Measurements from ENCODE around the gene ALK.

The ALK gene

GRCh38 chr2:29567906-29568520, 353.4 kb downstream of the ALK start:
- no peak for FAIRE-seq

- FAIRE-seq: no peak
Measured at GRCh38 chr2:29563697-29564096, 357.7 kb downstream of the ALK start.

- FAIRE-seq: no peak
Measured at GRCh38 chr2:29562896-29563295, 358.5 kb downstream of the ALK start.

GRCh38 chr2:29562319-29562718, 359.1 kb downstream of the ALK start:
- FAIRE-seq: no peak

GRCh38 chr2:29561628-29562027, 359.8 kb downstream of the ALK start:
- no peak for FAIRE-seq

- no peak for FAIRE-seq
Measured at GRCh38 chr2:29561181-29561580, 360.2 kb downstream of the ALK start.

GRCh38 chr2:29560566-29560965, 360.8 kb downstream of the ALK start:
- no peak for FAIRE-seq

- no peak for FAIRE-seq
Measured at GRCh38 chr2:29560030-29560429, 361.4 kb downstream of the ALK start.

GRCh38 chr2:29559578-29559977, 361.8 kb downstream of the ALK start:
- FAIRE-seq: no peak

GRCh38 chr2:29558097-29558496, 363.3 kb downstream of the ALK start:
- FAIRE-seq: no peak

GRCh38 chr2:29557268-29557667, 364.1 kb downstream of the ALK start:
- FAIRE-seq: no peak

GRCh38 chr2:29549069-29549380, 372.4 kb downstream of the ALK start:
- FAIRE-seq: no peak

- no peak for FAIRE-seq
Measured at GRCh38 chr2:29544917-29545316, 376.5 kb downstream of the ALK start.

- FAIRE-seq: no peak
Measured at GRCh38 chr2:29544031-29544430, 377.4 kb downstream of the ALK start.

- FAIRE-seq: no peak
Measured at GRCh38 chr2:29535188-29535587, 386.2 kb downstream of the ALK start.

- no peak for FAIRE-seq
Measured at GRCh38 chr2:29532436-29532835, 388.9 kb downstream of the ALK start.

- FAIRE-seq: no peak
Measured at GRCh38 chr2:29531626-29532025, 389.8 kb downstream of the ALK start.

GRCh38 chr2:29530281-29530680, 391.1 kb downstream of the ALK start:
- FAIRE-seq: no peak

- no peak for FAIRE-seq
Measured at GRCh38 chr2:29528891-29529520, 392.4 kb downstream of the ALK start.

GRCh38 chr2:29528371-29528770, 393.0 kb downstream of the ALK start:
- no peak for FAIRE-seq

GRCh38 chr2:29527947-29528346, 393.4 kb downstream of the ALK start:
- no peak for FAIRE-seq

- FAIRE-seq: no peak
Measured at GRCh38 chr2:29526587-29527586, 394.5 kb downstream of the ALK start.

- FAIRE-seq: no peak
Measured at GRCh38 chr2:29525921-29526320, 395.5 kb downstream of the ALK start.

GRCh38 chr2:29524652-29525051, 396.7 kb downstream of the ALK start:
- FAIRE-seq: no peak

All from TTC549 (cell line).